Measurements from ENCODE around the gene NBPF3. TPM values are rescaled to one million over a fixed set of nuclear protein-coding genes. Genes with fewer than 3 reads are reported as not detected.

NBPF3 gene
- total RNA-seq, 4 donors from 2014 or later, result 8.9 to 14.3 (median 12.1) TPM

DNA sequence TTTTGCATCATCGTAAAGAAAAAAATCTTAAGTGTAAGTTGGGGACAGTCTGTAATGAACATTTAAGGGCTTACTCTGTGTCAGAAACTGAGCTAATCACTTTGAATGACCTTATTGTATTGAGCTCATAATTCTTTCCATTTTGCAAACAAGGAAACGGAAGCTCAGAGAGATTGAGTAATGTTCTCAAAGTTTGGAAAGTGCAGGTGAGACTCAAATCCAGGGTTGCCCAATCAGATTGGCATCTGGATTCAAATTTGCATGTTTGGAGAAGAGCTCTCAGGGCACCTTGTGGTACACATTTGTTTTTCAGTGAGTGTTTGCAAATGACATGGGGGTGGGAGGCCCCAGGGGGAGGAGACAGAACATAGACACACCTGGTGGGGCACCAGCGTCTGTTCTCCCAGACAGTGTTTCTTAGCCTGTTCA is 77.2 kb downstream of the NBPF3 start:
- TF ChIP-seq CTCF (IDR thresholded peaks at IDR 0.05; ENCODE audit: low read depth), result no peak

- TF ChIP-seq CTCF (IDR thresholded peaks at IDR 0.05; ENCODE audit: low read depth), result no peak
Observed at GRCh38 chr1:21517660-21518480, 77.9 kb downstream of the NBPF3 start.

- no peak for TF ChIP-seq CTCF (IDR thresholded peaks at IDR 0.05; ENCODE audit: low read depth)
Observed at GRCh38 chr1:21518774-21519455, 79.0 kb downstream of the NBPF3 start.

DNA sequence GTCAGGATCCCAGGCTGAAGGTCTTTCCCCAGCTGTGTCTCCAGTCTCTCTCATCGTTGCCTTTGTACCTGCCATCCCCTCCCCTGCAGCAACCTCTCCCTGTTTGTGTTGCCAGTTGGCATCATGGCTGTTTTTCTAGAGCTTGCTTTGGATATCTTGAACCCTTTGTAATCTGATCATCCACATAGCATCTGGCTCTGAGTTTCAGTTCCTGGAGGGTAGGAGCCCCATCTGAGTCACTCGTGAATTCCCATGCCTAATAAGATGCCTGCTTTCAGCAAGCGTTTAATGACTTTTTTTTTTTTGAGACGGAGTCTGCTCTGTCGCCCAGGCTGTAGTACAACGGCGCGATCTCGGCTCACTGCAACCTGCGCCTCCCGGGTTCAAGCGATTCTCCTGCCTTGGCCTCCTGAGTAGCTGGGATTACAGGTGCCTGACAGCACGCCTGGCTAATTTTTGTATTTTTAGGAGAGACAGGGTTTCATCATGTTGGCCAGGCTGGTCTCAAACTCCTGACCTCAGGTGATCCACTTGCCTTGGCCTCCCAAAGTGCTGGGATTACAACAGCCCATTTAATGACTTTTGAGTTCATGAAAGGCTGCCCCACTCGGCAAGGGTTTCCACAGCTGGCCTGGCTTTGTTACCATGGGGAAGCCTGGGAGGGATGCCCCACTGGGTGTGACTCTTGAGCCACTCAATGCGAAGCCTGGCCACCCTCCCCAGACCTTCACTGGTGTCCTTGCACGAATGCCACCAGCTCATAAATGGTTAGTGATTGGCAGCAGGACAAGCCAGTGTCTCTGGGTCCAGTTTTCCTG is 81.2 kb downstream of the NBPF3 start:
- no peak for TF ChIP-seq CTCF (IDR thresholded peaks at IDR 0.05; ENCODE audit: low read depth)

DNA sequence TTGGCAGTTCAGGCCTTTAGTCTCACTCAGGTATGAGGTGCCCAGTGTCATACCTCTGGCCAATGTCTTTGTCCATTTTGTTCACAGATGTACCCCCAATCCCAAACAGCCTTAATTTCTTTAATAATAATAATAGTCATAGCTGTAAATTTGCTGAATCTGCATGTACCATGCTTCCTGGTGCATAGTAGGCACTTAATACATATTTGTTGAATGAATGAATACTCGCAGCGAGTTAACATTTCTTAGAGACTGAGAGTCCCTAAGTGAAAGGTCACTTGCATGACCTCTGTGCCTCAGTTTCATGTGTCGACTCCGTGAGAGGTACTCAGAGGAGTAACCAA is 81.8 kb downstream of the NBPF3 start:
- no peak for TF ChIP-seq CTCF (IDR thresholded peaks at IDR 0.05; ENCODE audit: low read depth)

GRCh38 chr1:21522525-21523038 is 82.6 kb downstream of the NBPF3 start:
- no peak for TF ChIP-seq CTCF (IDR thresholded peaks at IDR 0.05; ENCODE audit: low read depth)
